ENCODE data around the gene PTGES. TPM values are rescaled to one million over a fixed set of nuclear protein-coding genes. Genes with fewer than 3 reads are reported as not detected.
"Not testable (repeated sequence)": the region's sequence is repeated elsewhere in the genome, so short reads cannot be mapped to it uniquely, and the experiment has no call there.

PTGES gene
- total and polyA plus RNA-seq, 3 donors from 2014 or later: 9.5 to 41.8 (median 36.9) TPM

GRCh38 chr9:129762985-129763926 is 10.4 kb upstream of the PTGES start:
- WGBS, 2 donors: 79% methylated on average over 13 of the region's 13 CpGs
- DNase-seq: no peak
- no peaks in the 10 kb centered on the region for H3K27me3 ChIP-seq

GRCh38 chr9:129762370-129762984 is 9.6 kb upstream of the PTGES start:
- 76 to 84% methylated on average over 12 to 13 of the region's 13 CpGs for WGBS, 2 donors
- intact Hi-C loops (cut with DNase I; ENCODE audit: low total_unique reads); H3K9me3 ChIP-seq; H3K36me3 ChIP-seq (ENCODE audit: low read depth, missing control alignments); H3K4me3 ChIP-seq; DNase-seq; H3K27me3 ChIP-seq; H3K4me1 ChIP-seq: not testable (repeated sequence)
- H3K27ac ChIP-seq: peak overlapping the region in 1 of 2 donors; percentile 29

More at GRCh38 chr9:129762985-129763926, 10.4 kb upstream of the PTGES start:
- TF ChIP-seq, protein P1, sequence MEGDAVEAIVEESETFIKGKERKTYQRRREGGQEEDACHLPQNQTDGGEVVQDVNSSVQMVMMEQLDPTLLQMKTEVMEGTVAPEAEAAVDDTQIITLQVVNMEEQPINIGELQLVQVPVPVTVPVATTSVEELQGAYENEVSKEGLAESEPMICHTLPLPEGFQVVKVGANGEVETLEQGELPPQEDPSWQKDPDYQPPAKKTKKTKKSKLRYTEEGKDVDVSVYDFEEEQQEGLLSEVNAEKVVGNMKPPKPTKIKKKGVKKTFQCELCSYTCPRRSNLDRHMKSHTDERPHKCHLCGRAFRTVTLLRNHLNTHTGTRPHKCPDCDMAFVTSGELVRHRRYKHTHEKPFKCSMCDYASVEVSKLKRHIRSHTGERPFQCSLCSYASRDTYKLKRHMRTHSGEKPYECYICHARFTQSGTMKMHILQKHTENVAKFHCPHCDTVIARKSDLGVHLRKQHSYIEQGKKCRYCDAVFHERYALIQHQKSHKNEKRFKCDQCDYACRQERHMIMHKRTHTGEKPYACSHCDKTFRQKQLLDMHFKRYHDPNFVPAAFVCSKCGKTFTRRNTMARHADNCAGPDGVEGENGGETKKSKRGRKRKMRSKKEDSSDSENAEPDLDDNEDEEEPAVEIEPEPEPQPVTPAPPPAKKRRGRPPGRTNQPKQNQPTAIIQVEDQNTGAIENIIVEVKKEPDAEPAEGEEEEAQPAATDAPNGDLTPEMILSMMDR (IDR thresholded peaks at IDR 0.05): no peak
- TF ChIP-seq POLR2A (IDR thresholded peaks at IDR 0.05): no peak
- H3K27ac ChIP-seq: peak overlapping the region in 1 of 2 donors; percentile 29
- no peaks in the 10 kb centered on the region for H3K36me3 ChIP-seq (ENCODE audit: low read depth, missing control alignments)
- no peak overlapping the region for H3K4me3 ChIP-seq
- intact Hi-C loops (cut with DNase I; ENCODE audit: low total_unique reads): no loop called here
- H3K4me1 ChIP-seq: no peaks in the 10 kb centered on the region
- no peaks in the 10 kb centered on the region for H3K9me3 ChIP-seq

DNA sequence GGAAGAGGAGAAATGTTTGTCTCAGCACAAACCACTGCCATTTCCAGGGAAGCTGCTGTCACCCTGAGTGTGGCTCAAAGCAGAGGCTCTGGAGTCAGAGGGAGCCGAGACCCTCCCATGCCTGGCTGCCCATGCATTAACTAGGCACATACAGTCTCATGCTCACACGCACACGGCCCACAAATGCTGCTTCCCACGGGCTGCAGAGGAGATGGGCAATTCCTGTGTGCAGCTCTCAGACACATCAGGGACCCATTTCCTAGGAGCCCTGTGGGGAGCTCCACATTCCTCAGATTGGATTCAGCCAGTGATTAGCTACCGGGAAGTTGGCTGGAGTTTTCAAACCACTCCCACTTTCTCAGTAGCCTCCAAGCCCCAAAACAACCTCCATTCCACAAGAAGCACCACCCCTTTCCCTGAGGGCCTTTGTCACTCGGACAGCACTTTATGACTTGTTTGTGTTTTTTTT is 9.1 kb upstream of the PTGES start:
- TF ChIP-seq, protein P1 (IDR thresholded peaks at IDR 0.05): no peak
- no peak for TF ChIP-seq POLR2A (IDR thresholded peaks at IDR 0.05)
- H3K27me3 ChIP-seq: no peaks in the 10 kb centered on the region
- H3K4me3 ChIP-seq: no peak overlapping the region
- no peaks in the 10 kb centered on the region for H3K9me3 ChIP-seq
- no peak overlapping the region for H3K27ac ChIP-seq
- WGBS, 2 donors: 19 to 50% methylated on average over 2 to 6 of the region's 6 CpGs
- intact Hi-C loops (cut with DNase I; ENCODE audit: low total_unique reads): no loop called here
- H3K4me1 ChIP-seq: no peaks in the 10 kb centered on the region
- DNase-seq: no peak
- no peaks in the 10 kb centered on the region for H3K36me3 ChIP-seq (ENCODE audit: low read depth, missing control alignments)

DNA sequence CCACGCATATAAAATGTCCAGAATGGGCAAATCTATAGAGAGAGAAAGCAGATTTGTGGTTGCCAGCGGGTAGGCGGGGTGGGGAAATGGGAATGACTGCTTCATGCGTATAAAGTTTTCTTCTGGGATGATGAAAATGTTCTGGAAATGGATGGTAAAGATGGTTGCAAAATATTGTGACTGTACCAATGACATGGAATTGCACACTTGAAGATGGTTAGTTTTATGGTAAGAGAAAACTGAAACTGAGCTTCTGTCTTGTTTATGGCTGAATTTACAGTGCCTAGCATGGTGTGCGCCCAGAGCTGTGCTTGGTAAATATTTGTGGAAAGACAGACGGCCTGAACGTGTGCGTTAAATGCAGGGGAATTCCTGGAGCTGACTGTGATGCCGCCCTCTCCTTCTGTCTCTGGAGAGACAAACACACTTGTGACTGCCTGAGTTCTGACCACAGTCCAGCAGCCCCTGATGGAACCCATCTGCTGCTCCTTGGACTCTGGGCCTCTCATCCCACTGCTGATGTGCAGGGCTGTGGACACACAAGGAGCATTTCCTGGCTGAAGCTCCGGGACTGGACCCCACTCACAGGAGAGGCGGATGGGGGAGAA is 8.6 kb upstream of the PTGES start:
- Histone ChIP-seq H3K36me3 (ENCODE audit: low read depth, missing control alignments) (no peaks in the 10 kb centered on the region), H3K27me3 (no peaks in the 10 kb centered on the region), H3K4me3 (no peak overlapping the region), H3K9me3 (no peaks in the 10 kb centered on the region), H3K27ac (no peak overlapping the region), H3K4me1 (no peaks in the 10 kb centered on the region)
- 71 to 80% methylated on average over 9 to 11 of the region's 11 CpGs for WGBS, 2 donors
- no peak for DNase-seq
- intact Hi-C loops (cut with DNase I; ENCODE audit: low total_unique reads): no loop called here
- TF ChIP-seq, protein P1 (IDR thresholded peaks at IDR 0.05): no peak
- no peak for TF ChIP-seq POLR2A (IDR thresholded peaks at IDR 0.05)

DNA sequence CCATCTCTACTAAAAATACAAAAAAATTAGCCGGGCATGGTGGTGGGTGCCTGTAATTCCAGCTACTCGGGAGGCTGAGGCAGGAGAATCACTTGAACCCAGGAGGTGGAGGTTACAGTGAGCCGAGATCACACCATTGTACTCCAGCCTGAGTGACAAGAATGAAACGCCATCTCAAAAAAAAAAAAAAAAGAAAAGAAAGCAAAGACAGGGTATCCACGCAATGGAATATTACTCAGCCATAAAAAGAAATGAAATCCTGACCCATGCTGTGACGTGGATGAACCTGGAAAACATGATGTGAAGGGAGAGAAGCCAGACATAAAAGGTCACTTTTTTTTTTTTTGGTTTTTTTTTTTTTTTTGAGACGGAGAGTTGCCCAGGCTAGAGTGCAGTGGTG is 7.9 kb upstream of the PTGES start:
- 95% methylated on average over 7 of the region's 7 CpGs for WGBS, 2 donors
- H3K4me1 ChIP-seq; DNase-seq; H3K4me3 ChIP-seq; H3K27me3 ChIP-seq; H3K27ac ChIP-seq; H3K9me3 ChIP-seq; H3K36me3 ChIP-seq (ENCODE audit: low read depth, missing control alignments); intact Hi-C loops (cut with DNase I; ENCODE audit: low total_unique reads): not testable (repeated sequence)

Data from testis (tissue), 3 donors.